SK-N-SH (cell line): ENCODE results near the gene RFXANK. TPM values are rescaled to one million over a fixed set of nuclear protein-coding genes. Genes with fewer than 3 reads are reported as not detected.

ENCODE experiments used
- CTCF ChIA-PET: fragments of 300-600, 350-600 bp; formaldehyde crosslinking; extraction: SDS; loops from one replicate; lab custom pipeline; 2021; lab: Yijun Ruan, JAX
- POLR2A ChIA-PET: fragments of 350-600 bp; sonication (Branson Sonifier 250); formaldehyde crosslinking; extraction: SDS; loops from one replicate; lab custom pipeline; 2020; ENCODE audit warnings: antibody characterized with exemption, inconsistent platforms; lab: Yijun Ruan, JAX
- DNase-seq: peaks from one replicate; pipeline ENCODE4 v3.0.0; 2012
- H2AFZ ChIP-seq: fragments of 200-600 bp; sonication (generic); 2 replicates; pipeline ENCODE4 v1.8.1; 2016; ENCODE audit warnings: antibody characterized with exemption, mild to moderate bottlenecking, low read depth
- H3F3A ChIP-seq: fragments of 200-600 bp; sonication (generic); replicated peaks from 2 replicates; pipeline ENCODE3; 2016; ENCODE audit warnings: antibody characterized with exemption, mild to moderate bottlenecking; ENCODE audit not compliant: insufficient read depth
- H3K27ac ChIP-seq, 2 experiments: fragments of 200-500 bp in 1 of 2; fragments of 200-600 bp in 1 of 2; sonication (Bioruptor generic) in 1 of 2; sonication (generic), shearing (Covaris generic) in 1 of 2; 2 replicates each; pipeline versions ENCODE4 v1.5.1 to v1.6.1; 2014 to 2016; ENCODE audit warnings: low read depth in 2 of 2, inconsistent platforms in 1 of 2, low read length in 1 of 2, mild to moderate bottlenecking in 1 of 2, mixed read lengths in 1 of 2
- H3K27me3 ChIP-seq: fragments of 200-600 bp; sonication (generic), shearing (Covaris generic); 2 replicates; pipeline ENCODE4 v1.6.1; 2016; ENCODE audit warnings: mixed run types; ENCODE audit not compliant: insufficient read depth
- H3K36me3 ChIP-seq, 2 experiments: fragments of 200-500 bp in 1 of 2; fragments of 200-600 bp in 1 of 2; sonication (Bioruptor generic) in 1 of 2; sonication (generic) in 1 of 2; replicated peaks in 1 of 2; 2 replicates each; pipeline versions ENCODE3 to v1.5.1; 2014 to 2016; ENCODE audit warnings: low read length in 1 of 2, mild to moderate bottlenecking in 1 of 2; ENCODE audit not compliant: insufficient read depth in 2 of 2, control insufficient read depth in 1 of 2
- H3K4me1 ChIP-seq, 2 experiments: fragments of 200-500 bp in 1 of 2; fragments of 200-600 bp in 1 of 2; sonication (Bioruptor generic) in 1 of 2; sonication (generic), shearing (Covaris generic) in 1 of 2; 2 replicates each; pipeline versions ENCODE4 v1.5.1 to v1.6.1; 2014 to 2016; ENCODE audit warnings: low read depth in 1 of 2, low read length in 1 of 2, mixed run types in 1 of 2; ENCODE audit not compliant: insufficient read depth in 2 of 2, control insufficient read depth in 1 of 2
- H3K4me2 ChIP-seq: fragments of 200-600 bp; sonication (generic), shearing (Covaris generic); 2 replicates; pipeline ENCODE4 v1.6.1; 2017; ENCODE audit warnings: mixed run types
- H3K4me3 ChIP-seq, 2 experiments: fragments of 200-500 bp in 1 of 2; fragments of 200-600 bp in 1 of 2; sonication (Bioruptor generic) in 1 of 2; sonication (generic), shearing (Covaris generic) in 1 of 2; 2 replicates each; pipeline versions ENCODE4 v1.5.1 to v1.8.1; 2014 to 2016; ENCODE audit warnings: low read depth in 2 of 2, inconsistent platforms in 1 of 2, low read length in 1 of 2, mild to moderate bottlenecking in 1 of 2, mixed read lengths in 1 of 2, moderate library complexity in 1 of 2
- H3K79me2 ChIP-seq: fragments of 200-600 bp; sonication (generic); 2 replicates; pipeline ENCODE4 v1.8.1; 2017; ENCODE audit warnings: mild to moderate bottlenecking; ENCODE audit not compliant: insufficient read depth
- H3K9ac ChIP-seq: fragments of 200-600 bp; sonication (generic); 2 replicates; pipeline ENCODE4 v1.6.1; 2017; ENCODE audit warnings: mixed run types
- H3K9me2 ChIP-seq: fragments of 200-600 bp; sonication (generic); 2 replicates; pipeline ENCODE4 v1.6.1; 2017; ENCODE audit warnings: mixed run types
- H3K9me3 ChIP-seq: fragments of 200-600 bp; sonication (generic); 2 replicates; pipeline ENCODE4 v1.6.1; 2017; ENCODE audit warnings: mixed run types, mild to moderate bottlenecking, moderate library complexity
- H4K20me1 ChIP-seq: fragments of 200-600 bp; sonication (generic); 2 replicates; pipeline ENCODE4 v1.6.1; 2017; ENCODE audit warnings: mild to moderate bottlenecking, mixed run types; ENCODE audit not compliant: insufficient read depth
- CTCF ChIP-seq: fragments of 200-600 bp; sonication (generic); IDR thresholded peaks from 2 replicates; pipeline ENCODE4 v1.6.1; 2017; ENCODE audit warnings: antibody characterized with exemption, mild to moderate bottlenecking, moderate library complexity
- EP300 ChIP-seq, 2 experiments: IDR thresholded peaks; 2 replicates each; pipeline versions ENCODE4 v1.4.0 to v1.6.1; 2012; ENCODE audit warnings: borderline replicate concordance in 1 of 2, low read depth in 1 of 2, low read length in 1 of 2
- GABPA ChIP-seq: IDR thresholded peaks from 2 replicates; pipeline ENCODE4 v1.4.0; 2012; ENCODE audit warnings: low read depth, mild to moderate bottlenecking
- GATA2 ChIP-seq: sonication (generic); formaldehyde crosslinking; IDR thresholded peaks from 2 replicates; pipeline ENCODE4 v1.5.0; 2020; ENCODE audit warnings: mild to moderate bottlenecking, missing genetic modification reagents
- JUND ChIP-seq: IDR thresholded peaks from 2 replicates; pipeline ENCODE4 v1.4.0; 2012
- MAX ChIP-seq: IDR thresholded peaks from 2 replicates; pipeline ENCODE4 v1.4.0; 2012; ENCODE audit warnings: low read depth
- NFIC ChIP-seq: IDR thresholded peaks from 2 replicates; pipeline ENCODE4 v1.4.0; 2012; ENCODE audit warnings: borderline replicate concordance
- NRF1 ChIP-seq: IDR thresholded peaks from 2 replicates; pipeline ENCODE4 v1.6.1; 2012; ENCODE audit warnings: low read depth, mild to moderate bottlenecking, low read length
- PBX3 ChIP-seq: IDR thresholded peaks from 2 replicates; pipeline ENCODE4; 2012
- POLR2AphosphoS5 ChIP-seq: IDR thresholded peaks from 2 replicates; pipeline ENCODE4 v1.6.1; 2012; ENCODE audit warnings: low read depth, low read length
- RFX5 ChIP-seq: IDR thresholded peaks from 2 replicates; pipeline ENCODE4 v1.6.1; 2012; ENCODE audit warnings: mild to moderate bottlenecking, improper control_type of control experiment, low read length
- TAF1 ChIP-seq: IDR thresholded peaks from 2 replicates; pipeline ENCODE4 v1.6.1; 2012; ENCODE audit warnings: low read depth, mild to moderate bottlenecking, low read length, moderate library complexity, borderline replicate concordance
- TCF12 ChIP-seq: IDR thresholded peaks from 2 replicates; pipeline ENCODE4 v1.4.0; 2012
- USF1 ChIP-seq: IDR thresholded peaks from 2 replicates; pipeline ENCODE4 v1.4.0; 2012; ENCODE audit warnings: low read depth, borderline replicate concordance
- USF2 ChIP-seq: fragments of 150-350 bp; IDR thresholded peaks from 2 replicates; pipeline ENCODE4 v1.6.1; 2017; ENCODE audit warnings: antibody characterized with exemption, low read length, low read depth, borderline replicate concordance
- ZBTB33 ChIP-seq: IDR thresholded peaks from 2 replicates; pipeline ENCODE4 v1.4.0; 2012; ENCODE audit warnings: low read depth, borderline replicate concordance
- WGBS: methylation state at CpG from one replicate; pipeline ENCODE4 v1.1.6; 2017; ENCODE audit warnings: low lambda C conversion rate; 5-methylcytosine and 5-hydroxymethylcytosine counted together
- polyA plus RNA-seq, 3 experiments: library from polyadenylated mRNA; depleted of rRNA; stranded (reverse); fragments of >200 nt; gene quantifications; 2 replicates each; pipeline ENCODE4 v1.2.3, GENCODE V29; 2012

Gene RFXANK
- polyA plus RNA-seq, 1 of the 3 experiments (the other 2 are of a cell fraction) = 117 TPM

GRCh38 chr19:19204181-19204580 is 12.1 kb downstream of the RFXANK start:
- WGBS = 71% methylated on average over 13 of the region's 13 CpGs
- Histone ChIP-seq H2AFZ (no peak overlapping the region), H3K9me3 (no peaks in the 10 kb centered on the region), H3K36me3 (peaks cover 0 to 14% of the 10 kb centered on the region in 2 experiments), H3K4me3 (no peak overlapping the region), H3K9me2 (no peaks in the 10 kb centered on the region), H3K9ac (no peak overlapping the region)
- ChIA-PET POLR2A (no interaction called here), CTCF (no interaction called here)
- DNase-seq = no peak
- TF ChIP-seq USF2 = no peak
- no peak for TF ChIP-seq JUND
- TF ChIP-seq PBX3 = no peak
- TF ChIP-seq ZBTB33 = no peak
- no peak for TF ChIP-seq POLR2AphosphoS5
- no peak for TF ChIP-seq RFX5
- TF ChIP-seq GABPA = no peak
- no peak for TF ChIP-seq USF1
- TF ChIP-seq CTCF = no peak
- no peak for TF ChIP-seq MAX
- no peak for TF ChIP-seq NRF1
- no peak for TF ChIP-seq EP300 (IDR thresholded peaks at IDR 0.05; ENCODE audit: borderline replicate concordance in 1 of 2, low read depth in 1 of 2, low read length in 1 of 2)
- no peak for TF ChIP-seq NFIC
- no peak for TF ChIP-seq GATA2 (CRISPR knock-in tag)
- no peak for TF ChIP-seq TCF12
- TF ChIP-seq TAF1 = no peak
- TF ChIP-seq, all 33 proteins: peak for 0
- no peaks in the 10 kb centered on the region for H3K27me3 ChIP-seq
- H4K20me1 ChIP-seq = no peaks in the 10 kb centered on the region
- H3K79me2 ChIP-seq = peaks cover 21% of the 10 kb centered on the region; the same call in 1 of the 2 replicates
- no peak overlapping the region for H3K4me2 ChIP-seq
- no peak overlapping the region for H3K27ac ChIP-seq
- H3K4me1 ChIP-seq = peaks cover 0 to 11% of the 10 kb centered on the region in 2 experiments; a peak in 1 of 4 replicates
- H3F3A ChIP-seq = peaks cover 3% of the 10 kb centered on the region
